HG03342 (cell line): ENCODE measurements around the gene PPM1N.
A peak's percentile ranks its signal among the peaks of the same experiment; 100 is the strongest.

Experiments used
- ATAC-seq: cut with Tn5 transposase; IDR thresholded peaks from one replicate; pipeline ENCODE4 v1.9.1; 2021; ENCODE audit warnings: mild to moderate bottlenecking, moderate library complexity; ENCODE audit not compliant: unreplicated experiment

The PPM1N gene, protein sequence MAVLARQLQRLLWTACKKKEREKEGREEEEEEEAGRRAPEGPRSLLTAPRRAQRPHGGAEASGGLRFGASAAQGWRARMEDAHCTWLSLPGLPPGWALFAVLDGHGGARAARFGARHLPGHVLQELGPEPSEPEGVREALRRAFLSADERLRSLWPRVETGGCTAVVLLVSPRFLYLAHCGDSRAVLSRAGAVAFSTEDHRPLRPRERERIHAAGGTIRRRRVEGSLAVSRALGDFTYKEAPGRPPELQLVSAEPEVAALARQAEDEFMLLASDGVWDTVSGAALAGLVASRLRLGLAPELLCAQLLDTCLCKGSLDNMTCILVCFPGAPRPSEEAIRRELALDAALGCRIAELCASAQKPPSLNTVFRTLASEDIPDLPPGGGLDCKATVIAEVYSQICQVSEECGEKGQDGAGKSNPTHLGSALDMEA

DNA sequence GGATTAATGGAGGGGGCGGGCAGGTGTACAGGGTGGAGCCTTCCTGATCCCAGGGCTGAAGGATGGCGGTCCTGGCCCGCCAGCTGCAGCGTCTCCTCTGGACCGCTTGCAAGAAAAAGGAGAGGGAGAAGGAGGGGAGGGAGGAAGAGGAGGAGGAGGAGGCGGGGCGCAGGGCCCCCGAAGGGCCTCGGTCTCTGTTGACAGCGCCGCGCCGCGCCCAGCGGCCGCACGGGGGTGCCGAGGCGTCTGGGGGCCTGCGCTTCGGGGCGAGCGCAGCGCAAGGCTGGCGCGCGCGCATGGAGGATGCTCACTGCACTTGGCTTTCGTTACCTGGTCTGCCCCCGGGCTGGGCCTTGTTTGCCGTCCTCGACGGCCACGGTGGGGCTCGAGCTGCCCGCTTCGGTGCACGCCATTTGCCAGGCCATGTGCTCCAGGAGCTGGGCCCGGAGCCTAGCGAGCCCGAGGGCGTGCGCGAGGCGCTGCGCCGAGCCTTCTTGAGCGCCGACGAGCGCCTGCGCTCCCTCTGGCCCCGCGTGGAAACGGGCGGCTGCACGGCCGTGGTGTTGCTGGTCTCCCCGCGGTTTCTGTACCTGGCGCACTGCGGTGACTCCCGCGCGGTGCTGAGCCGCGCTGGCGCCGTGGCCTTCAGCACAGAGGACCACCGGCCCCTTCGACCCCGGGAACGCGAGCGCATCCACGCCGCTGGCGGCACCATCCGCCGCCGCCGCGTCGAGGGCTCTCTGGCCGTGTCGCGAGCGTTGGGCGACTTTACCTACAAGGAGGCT lies at the start of gene PPM1N:
Gene PPM1N, plus strand, starts transcription at position 33 of the 785 bp plus-strand sequence. Its CDS starts 30 bp downstream, at position 63.
- no peak for ATAC-seq

DNA sequence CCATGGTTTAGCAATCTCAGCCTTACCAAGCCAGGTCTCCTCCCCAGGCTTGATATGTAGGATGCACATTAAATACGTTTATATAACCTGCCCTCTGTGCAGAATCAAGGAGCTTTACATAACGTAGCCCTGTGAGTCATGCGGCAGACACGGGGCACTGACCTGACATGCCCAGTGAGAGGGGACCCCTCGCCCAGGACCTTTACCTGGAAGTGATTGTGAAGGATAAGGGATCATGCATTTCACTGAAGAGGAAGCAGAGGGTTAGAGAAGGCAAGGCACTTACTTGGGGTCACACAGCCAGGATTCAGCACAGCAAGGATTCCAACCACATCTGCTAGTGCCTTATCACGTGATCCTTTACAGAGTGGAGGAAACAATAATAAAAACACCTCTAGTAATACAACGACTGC lies 49.4 kb upstream of the PPM1N start:
- ATAC-seq, result no peak

DNA sequence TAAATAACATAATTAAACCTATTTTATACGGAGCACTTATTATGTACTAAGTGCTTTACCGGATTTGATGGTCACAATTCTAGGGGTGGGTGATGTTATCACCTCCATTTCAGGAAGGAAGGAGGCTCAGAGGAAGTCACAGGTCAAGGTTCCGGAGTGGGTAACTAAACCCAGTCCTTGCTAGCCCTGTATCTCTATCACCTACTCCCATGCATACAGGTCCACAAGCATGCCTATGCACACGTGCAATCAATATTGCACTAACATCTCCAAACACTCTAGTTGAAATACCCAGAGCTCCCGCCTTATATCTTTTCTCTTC lies 48.3 kb upstream of the PPM1N start:
- no peak for ATAC-seq

DNA sequence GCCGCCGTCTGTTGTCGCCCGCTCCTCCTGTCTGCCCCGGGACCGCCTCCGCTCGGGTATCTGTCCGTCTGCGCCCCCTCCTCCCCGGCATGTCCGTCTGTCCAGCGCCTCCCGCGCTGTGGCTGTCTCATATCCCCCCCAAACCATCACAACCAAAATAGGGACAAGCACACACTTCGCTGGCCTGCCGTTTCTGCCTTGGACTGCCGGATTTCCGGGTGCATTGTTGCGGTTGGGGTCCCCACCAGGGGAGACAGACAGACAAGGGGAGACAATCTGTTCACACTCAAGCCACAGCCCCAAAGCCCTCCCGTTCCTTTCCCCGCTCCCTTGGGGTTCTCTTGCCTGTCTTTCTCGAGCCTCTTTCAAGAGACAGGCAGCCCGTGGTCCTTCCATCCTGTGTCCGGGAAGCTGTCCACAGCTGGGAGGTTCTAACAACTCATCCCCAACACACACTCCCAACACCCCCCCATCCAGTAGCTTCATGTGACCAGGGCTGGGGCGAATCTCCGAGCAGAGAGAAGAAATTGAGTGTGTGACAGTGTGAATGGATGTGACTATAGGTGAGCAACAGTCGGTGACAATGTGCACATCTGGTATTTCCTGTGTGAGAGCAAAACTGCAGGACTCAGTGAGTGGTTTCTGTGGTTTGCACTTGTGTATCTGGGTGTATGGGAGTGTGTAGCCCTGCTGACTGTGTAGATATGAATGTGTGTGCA lies 47.0 kb upstream of the PPM1N start:
- ATAC-seq, result no peak

DNA sequence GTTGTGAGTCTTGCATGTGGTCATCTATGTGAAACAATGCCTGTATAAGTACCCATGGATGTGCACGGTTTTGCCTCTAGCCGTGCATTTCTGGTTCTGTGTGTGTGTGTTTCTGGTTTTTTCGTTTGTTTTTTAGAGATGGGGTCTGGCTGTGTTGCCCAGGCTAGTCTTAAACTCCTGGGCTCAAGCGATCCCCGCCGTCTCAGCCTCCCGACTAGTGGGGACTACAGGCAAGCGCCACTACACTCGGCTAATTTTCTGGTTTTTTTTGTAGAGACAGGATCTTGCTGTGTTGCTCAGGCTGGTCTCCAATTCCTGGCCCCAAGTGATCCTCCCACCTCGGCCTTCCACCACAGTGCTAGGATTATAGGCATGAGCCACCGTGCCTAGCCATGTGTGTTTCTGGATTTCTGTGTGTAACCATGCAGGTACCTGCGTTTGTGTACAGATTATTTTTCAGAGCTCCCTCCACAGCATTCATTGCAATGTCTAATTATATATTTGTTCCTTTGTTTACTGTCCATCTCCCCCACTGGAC lies 46.3 kb upstream of the PPM1N start:
- no peak for ATAC-seq

DNA sequence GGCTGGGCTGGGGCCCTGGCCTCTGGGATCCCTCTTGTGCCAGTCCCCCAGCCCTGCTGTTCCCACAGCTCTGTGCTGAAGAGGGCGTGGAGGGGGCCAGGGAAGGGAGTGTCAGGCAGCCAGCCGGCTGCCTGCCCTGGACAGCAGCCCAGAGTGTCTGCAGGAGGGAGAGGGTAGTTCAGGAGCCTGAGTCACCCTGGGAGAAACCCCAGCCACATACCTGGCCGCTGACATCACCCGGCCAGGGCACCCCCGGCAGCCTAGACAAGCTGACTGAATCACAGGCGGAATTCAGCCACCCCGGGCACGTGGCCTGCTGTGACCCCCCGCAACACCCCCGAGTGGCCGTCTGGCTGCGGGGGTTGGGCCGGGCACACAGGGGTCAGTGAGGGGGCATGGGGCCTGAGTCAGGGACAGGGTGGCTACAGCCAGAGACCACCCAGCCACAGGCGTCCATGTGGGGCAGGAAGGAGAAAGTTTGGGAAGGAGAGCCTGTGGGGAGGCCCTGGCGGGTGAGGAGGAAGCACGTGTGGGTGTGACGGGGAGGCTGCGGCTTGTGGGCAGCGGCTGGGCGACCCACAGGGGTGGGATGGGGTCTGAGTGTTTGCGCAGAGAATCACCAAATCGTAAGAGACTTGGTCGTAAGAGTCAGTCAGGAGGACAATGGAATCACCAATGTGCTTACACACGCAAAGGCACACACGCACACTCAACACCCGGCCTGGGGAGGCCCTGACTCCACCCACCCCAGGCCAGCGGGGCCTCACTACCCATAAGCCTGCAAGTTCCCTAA lies 42.3 kb upstream of the PPM1N start:
- no peak for ATAC-seq

DNA sequence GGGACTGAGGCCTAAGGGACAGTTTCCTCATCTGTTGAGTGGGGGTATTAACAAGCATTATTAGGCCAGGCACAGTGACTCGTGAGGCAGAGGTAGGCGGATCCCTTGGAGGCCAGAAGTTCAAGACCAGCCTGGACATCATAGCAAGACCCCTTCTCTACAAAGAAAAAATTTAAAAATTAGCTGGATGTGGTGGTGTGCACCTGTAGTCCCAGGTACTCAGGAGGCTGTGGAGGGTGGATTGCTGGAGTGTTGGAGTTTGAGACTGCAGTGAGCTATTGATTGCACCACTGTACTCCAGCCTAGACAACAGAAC lies 41.8 kb upstream of the PPM1N start:
- ATAC-seq, result no peak

DNA sequence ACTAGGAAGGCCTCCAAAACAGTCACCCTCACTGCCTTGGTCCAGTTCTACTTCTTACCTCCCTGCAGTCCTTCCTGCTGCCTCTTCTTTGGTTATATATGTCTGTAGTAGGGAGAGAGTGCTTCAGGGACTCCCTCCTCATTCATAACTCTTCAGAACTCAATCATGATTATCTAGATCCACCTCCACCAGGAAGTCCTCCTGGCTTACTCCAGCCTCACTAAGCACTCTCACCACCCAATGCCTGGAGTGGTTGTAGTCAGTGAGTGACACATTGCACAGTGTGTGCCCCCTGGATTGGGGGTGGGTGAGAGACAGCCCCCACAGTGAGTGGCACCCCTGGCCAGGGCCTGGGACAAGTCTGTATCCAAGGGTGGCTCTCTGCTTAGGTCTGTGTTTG lies 40.5 kb upstream of the PPM1N start:
- no peak for ATAC-seq

DNA sequence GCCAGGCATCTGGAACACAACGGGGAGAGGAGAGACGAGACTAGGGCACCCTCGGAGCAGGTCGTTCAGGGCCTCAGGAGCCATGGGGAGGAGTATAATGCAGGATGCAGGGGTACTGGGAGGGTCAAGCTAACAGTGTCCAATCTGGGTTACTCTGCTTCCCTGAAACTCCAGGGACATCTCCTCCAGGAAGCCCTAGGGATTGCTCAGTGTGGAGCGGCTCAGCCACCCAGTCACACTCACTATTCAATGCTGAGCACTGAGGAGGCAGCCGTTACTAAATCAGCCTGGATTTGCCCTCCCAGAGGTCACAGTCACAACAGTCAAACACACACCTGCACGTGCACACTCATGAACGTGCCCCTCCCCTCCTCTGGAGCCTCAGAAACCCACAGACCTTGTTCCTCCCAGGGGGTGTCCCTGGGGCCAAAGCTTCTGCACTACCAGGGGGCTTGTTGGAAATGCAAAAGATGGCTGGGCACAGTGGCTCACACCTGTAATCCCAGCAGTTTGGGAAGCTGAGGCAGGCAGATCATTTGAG lies 37.4 kb upstream of the PPM1N start:
- ATAC-seq, result no peak

DNA sequence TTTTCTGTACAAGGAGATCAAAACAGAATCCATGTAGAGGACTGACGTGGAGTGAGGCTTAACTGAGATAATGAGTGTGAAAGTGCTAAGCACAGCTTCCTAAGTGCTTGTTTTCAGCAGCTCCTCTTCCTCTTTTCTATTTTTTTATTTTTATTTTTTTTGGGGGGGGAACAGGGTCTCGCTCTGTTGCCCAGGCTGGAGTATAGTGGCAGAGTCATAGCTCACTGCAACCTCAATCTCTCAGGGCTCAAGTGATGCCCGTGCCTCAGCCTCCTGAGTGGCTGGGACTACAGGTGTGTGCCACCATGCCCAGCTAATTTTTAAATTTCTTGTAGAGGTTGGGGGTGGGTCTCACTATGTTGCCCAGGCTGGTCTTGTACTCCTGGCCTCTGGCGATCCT lies 36.1 kb upstream of the PPM1N start:
- ATAC-seq, result no peak

DNA sequence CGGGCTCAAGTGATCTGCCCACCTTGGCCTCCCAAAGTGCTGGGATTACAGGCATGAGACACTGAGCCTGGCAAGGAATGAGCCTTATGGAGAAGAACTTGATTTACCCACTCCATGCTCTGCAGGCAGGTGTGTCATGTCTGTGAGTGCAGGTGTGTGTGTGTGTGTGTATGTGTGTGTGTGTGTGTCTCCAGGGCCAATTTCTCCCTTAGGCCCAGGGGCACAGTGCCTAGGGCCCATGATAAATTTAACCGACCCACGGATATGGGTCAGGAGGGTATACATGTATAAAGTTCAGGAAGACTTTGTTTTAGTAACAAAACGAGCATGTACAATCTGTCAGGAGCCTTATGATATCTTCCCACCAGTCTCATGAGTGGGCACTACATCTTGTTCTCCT lies 35.0 kb upstream of the PPM1N start:
- ATAC-seq, result no peak

DNA sequence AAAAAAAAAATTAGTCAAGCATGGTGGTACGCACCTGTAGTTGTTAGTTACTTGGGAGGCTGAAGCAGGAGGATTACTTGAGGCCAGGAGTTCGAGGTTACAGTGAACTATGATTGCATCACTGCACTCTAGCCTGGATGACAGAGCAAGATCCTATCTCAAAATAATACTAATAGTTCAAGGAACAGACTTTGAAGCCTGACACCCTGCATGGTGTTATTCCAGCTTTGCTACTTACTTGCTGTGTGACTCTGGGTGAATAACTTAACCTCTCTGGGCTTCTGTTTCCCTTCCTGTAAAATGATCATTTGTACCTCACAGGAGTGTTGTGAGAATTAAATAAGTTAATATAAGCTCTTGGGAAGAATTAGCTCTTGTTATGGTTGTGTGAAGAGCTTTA lies 34.0 kb upstream of the PPM1N start:
- ATAC-seq, result no peak

DNA sequence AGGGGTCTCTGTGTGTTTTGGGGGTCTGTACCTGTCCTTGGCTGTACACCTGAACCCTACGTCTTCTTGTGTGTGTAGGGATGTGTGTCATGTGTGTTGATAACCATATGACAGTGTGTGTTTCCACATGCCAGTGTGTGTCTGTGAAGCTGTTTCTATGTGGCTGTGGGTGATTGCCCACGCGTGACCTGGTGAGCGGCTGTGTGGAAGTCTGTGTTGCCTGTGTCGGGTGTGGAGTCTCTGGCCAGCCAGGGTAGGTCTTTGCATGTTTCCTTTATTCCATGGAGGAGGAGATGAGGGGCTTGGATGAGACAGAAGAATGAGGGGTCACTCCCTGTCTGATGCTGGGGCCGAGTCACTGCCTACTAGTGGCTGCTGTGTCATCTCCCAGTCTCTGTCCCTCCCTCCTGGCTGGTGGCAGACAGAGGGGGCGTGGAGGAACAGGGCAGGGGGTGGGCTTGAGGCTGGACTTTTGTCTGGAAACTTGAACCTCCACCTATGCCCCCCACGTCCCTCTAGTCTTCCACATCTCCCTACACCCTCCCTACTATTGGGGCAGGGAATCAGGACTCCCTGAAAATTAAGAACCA lies 33.3 kb upstream of the PPM1N start:
- ATAC-seq, result no peak

DNA sequence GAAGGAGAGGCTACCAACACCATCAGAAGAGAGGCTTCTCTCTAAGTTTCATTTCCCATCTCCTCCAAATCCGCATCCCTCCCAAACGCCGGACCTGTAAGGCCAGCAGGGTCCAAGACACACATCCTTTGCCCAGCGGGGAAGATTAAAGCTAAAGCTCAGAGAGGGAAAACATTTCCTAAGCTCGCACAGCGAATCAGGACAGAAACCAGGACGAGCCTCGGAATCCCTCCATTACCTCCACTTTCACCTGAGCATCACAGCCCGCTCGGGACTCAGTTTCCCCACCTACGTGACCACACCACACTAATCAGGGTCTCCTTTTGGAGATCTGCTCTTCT lies 31.2 kb upstream of the PPM1N start:
- no peak for ATAC-seq

DNA sequence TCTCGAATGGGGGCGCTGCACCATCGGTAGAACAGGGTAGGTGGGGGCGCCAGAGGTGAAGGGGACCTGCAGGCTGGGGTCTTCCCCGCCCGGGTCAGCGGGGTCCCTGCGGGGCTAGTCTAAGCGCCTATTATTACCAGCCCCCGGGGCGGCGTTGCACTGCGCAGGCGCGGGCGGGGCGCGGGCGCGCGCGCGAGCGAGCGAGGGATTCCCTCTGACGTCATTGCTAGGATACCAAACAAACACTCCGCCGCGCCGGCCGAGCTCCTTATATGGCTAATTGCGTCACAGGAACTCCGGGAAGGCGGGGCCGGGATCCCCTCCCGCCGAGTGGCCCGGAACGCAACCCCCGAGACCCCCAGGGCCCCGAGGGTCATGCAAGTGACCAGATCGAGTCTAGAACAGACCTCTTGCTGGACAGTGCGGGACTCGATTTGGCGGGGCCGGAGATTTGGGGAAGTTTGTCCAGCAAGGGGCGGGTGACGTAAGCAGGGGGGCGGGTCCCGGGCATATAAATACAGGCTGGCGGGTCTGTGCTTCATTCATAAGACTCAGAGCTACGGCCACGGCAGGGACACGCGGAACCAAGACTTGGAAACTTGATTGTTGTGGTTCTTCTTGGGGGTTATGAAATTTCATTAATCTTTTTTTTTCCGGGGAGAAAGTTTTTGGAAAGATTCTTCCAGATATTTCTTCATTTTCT lies 30.6 kb upstream of the PPM1N start, which contains the start of gene FOSB:
Gene FOSB, plus strand, starts transcription at position 541 of the 703 bp plus-strand sequence. CDS start 591 bp downstream, outside the sequence.
- ATAC-seq, result peak; percentile 43

DNA sequence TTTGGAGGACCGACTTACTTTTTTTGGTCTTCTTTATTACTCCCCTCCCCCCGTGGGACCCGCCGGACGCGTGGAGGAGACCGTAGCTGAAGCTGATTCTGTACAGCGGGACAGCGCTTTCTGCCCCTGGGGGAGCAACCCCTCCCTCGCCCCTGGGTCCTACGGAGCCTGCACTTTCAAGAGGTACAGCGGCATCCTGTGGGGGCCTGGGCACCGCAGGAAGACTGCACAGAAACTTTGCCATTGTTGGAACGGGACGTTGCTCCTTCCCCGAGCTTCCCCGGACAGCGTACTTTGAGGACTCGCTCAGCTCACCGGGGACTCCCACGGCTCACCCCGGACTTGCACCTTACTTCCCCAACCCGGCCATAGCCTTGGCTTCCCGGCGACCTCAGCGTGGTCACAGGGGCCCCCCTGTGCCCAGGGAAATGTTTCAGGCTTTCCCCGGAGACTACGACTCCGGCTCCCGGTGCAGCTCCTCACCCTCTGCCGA lies 30.0 kb upstream of the PPM1N start:
- no peak for ATAC-seq

DNA sequence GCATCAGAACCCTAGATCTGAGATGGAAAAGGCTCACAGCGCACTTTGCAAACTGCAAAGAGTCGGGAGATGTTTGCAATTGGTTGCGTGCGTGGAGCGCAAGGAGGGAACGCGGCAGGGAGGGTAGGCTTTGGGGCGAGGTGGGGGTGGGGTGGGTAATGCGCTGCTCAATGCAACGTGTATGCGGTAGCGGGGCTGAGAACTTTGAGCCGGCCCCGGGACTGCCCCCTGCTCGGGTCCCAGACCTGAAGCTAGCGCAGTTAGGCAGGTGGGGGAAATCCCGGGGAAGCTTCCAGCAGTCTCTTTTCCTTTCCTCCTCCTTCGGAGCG lies 29.5 kb upstream of the PPM1N start:
- ATAC-seq, result peak; percentile 20

DNA sequence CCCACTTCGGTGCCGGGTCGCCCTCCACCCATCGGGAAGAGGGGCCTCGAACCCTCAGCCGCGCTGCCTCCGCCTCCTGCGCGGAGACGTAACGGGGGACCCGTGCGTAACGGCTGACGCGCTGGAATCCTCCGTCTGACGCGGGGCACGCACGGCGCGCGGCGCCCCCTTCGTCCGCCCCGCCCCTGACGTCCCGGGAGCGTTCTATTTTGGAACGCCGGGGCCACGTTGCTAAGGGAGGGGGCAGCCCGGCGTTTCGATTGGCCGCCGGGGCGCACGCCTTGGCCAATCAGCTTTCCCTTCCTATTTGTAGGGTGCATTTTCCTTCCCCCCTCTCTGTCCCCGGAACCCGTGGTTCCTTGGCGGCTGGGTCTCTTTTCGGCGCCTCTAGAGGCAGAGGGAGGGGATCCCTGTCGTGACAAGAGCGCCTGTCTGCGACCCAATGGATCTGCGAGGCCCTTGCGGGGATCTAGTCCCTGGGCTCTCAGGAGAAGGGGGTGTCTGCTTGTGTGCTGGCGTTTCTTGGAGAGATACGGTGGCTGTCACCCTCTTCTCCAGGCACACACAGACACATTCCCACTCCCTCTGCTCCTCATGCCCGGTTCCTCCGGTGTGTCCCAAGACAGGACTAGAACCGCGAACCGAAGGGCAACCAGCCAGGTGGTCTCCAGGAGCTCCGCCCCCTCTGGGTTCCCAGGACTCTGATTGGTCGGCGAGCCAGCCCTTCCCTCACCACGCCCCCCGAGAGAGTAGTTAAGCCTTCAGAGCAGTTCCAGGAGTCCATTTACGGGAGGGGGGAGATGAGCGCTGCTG lies 28.9 kb upstream of the PPM1N start:
- ATAC-seq, result peak; percentile 46
